Measurements from ENCODE around the gene PKHD1.

Gene PKHD1

DNA sequence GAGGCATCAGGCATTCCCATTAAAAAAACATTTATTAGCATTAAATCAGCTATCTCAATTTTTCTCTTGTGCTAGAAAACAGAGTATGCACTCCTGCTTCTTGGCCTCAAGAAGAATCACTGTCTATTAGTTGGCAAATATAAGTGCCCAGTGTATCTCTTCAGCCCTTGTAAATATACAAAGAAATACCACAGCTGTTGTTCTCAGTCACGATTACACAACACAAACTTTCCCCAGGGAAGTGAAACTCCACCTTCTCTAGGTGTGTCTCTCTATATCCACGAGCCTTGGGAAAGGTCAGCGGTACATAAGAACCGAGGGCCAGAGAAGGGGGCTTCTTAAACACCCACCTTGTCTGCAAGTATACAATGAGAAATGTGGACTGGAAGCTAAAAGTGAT is 194.7 kb downstream of the PKHD1 start:
- Histone ChIP-seq H3K9me3 (ENCODE audit: control insufficient read depth, insufficient read depth, low read length) (no peaks in the 10 kb centered on the region), H3K4me1 (ENCODE audit: control insufficient read depth, insufficient read depth, low read length) (no peaks in the 10 kb centered on the region), H3K9ac (ENCODE audit: low read depth, low read length) (no peak overlapping the region), H3K4me3 (ENCODE audit: low read depth, low read length) (no peak overlapping the region), H3K27ac (ENCODE audit: low read depth, low read length) (no peak overlapping the region), H3K27me3 (ENCODE audit: control insufficient read depth, insufficient read depth, low read length) (no peaks in the 10 kb centered on the region), H3K36me3 (ENCODE audit: control insufficient read depth, insufficient read depth, low read length) (no peaks in the 10 kb centered on the region)

DNA sequence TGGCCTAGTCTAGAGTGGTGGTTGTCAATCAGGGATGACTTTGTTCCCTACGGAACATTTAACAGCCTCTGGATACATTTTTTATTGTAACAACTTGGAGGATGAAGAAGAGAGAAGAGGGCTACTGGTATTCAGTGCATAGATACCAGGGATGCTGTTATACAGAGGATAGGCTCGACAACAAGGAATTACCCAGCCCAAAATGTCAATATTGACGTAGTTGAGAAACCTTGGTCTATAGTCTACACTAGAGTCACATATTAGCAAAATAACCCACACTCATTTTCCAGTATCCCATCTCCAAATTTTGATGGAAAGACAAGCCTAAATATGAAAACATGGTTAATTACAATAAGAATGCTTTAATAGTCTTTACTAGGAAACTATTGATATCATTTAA is 195.1 kb downstream of the PKHD1 start:
- no peak overlapping the region for H3K4me3 ChIP-seq (ENCODE audit: low read depth, low read length)
- H3K27me3 ChIP-seq (ENCODE audit: control insufficient read depth, insufficient read depth, low read length) = no peaks in the 10 kb centered on the region
- H3K4me1 ChIP-seq (ENCODE audit: control insufficient read depth, insufficient read depth, low read length) = no peaks in the 10 kb centered on the region
- H3K9ac ChIP-seq (ENCODE audit: low read depth, low read length) = no peak overlapping the region
- H3K27ac ChIP-seq (ENCODE audit: low read depth, low read length) = no peak overlapping the region
- H3K36me3 ChIP-seq (ENCODE audit: control insufficient read depth, insufficient read depth, low read length) = no peaks in the 10 kb centered on the region
- no peaks in the 10 kb centered on the region for H3K9me3 ChIP-seq (ENCODE audit: control insufficient read depth, insufficient read depth, low read length)

DNA sequence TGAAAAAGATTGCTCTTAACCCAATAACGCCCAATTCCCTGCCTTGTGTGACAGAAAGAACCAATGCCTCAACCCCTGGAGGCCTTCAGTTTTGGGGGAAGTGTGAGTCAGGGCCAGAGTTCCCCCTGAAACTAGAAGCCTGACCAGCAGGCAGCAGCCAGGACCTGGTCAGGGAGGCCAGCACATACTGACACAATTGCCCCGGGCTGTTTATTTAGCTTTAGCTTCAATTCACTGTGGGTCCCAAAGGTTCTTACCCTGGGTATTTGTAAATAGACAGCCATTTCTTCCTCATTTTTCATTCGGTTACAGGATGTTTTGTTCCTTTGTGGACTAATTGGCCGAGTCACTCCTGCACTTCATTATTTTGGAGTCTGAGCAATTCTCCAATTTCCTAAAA is 195.6 kb downstream of the PKHD1 start:
- no peak overlapping the region for H3K4me3 ChIP-seq (ENCODE audit: low read depth, low read length)
- H3K9me3 ChIP-seq (ENCODE audit: control insufficient read depth, insufficient read depth, low read length) = no peaks in the 10 kb centered on the region
- H3K9ac ChIP-seq (ENCODE audit: low read depth, low read length) = no peak overlapping the region
- no peak overlapping the region for H3K27ac ChIP-seq (ENCODE audit: low read depth, low read length)
- H3K4me1 ChIP-seq (ENCODE audit: control insufficient read depth, insufficient read depth, low read length) = no peaks in the 10 kb centered on the region
- H3K36me3 ChIP-seq (ENCODE audit: control insufficient read depth, insufficient read depth, low read length) = no peaks in the 10 kb centered on the region
- H3K27me3 ChIP-seq (ENCODE audit: control insufficient read depth, insufficient read depth, low read length) = no peaks in the 10 kb centered on the region

DNA sequence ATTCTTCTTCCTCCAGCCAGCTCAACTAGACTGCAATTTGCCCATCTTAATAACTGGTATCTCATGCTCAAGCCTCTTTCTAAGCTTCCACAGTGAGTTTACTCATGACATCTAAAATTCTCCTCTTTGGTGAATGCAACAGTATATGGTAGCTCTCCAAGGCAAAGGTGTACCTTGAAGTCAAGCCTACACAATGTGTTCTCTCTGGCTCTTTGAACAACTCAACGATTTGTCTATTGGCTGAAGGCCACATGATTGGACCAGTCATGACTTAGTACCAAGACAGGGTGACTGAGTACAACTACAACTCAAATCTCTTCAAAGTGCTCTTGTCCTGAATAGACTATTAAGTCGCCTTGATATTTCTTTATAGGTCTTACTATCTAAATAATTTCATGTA is 199.6 kb downstream of the PKHD1 start:
- Histone ChIP-seq H3K27ac (ENCODE audit: low read depth, low read length) (no peak overlapping the region), H3K36me3 (ENCODE audit: control insufficient read depth, insufficient read depth, low read length) (no peaks in the 10 kb centered on the region), H3K9me3 (ENCODE audit: control insufficient read depth, insufficient read depth, low read length) (no peaks in the 10 kb centered on the region), H3K4me1 (ENCODE audit: control insufficient read depth, insufficient read depth, low read length) (peaks cover 12% of the 10 kb centered on the region), H3K9ac (ENCODE audit: low read depth, low read length) (no peak overlapping the region), H3K27me3 (ENCODE audit: control insufficient read depth, insufficient read depth, low read length) (no peaks in the 10 kb centered on the region), H3K4me3 (ENCODE audit: low read depth, low read length) (no peak overlapping the region)

DNA sequence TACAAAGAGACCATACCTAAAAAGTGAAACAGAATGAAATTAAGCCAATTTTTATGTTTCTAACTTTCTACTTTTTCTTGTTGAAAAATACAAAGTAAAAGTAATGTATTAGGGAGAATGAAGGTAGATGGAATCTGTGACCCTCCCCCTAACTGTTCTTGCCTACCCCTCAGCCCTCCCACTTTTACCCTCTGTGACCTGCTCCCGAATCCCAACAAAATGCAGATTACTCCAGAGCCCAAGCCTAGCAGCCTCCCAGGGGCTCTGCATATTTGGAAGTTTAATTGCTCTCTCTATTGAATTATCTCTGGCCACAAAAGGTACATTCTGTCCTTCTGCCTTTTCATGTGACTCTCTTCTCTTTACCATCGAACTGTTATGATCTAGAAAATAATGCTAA is 201.5 kb downstream of the PKHD1 start:
- H3K27ac ChIP-seq (ENCODE audit: low read depth, low read length) = no peak overlapping the region
- H3K27me3 ChIP-seq (ENCODE audit: control insufficient read depth, insufficient read depth, low read length) = no peaks in the 10 kb centered on the region
- no peaks in the 10 kb centered on the region for H3K36me3 ChIP-seq (ENCODE audit: control insufficient read depth, insufficient read depth, low read length)
- peaks cover 12% of the 10 kb centered on the region for H3K4me1 ChIP-seq (ENCODE audit: control insufficient read depth, insufficient read depth, low read length)
- H3K9me3 ChIP-seq (ENCODE audit: control insufficient read depth, insufficient read depth, low read length) = no peaks in the 10 kb centered on the region
- H3K9ac ChIP-seq (ENCODE audit: low read depth, low read length) = no peak overlapping the region
- no peak overlapping the region for H3K4me3 ChIP-seq (ENCODE audit: low read depth, low read length)

DNA sequence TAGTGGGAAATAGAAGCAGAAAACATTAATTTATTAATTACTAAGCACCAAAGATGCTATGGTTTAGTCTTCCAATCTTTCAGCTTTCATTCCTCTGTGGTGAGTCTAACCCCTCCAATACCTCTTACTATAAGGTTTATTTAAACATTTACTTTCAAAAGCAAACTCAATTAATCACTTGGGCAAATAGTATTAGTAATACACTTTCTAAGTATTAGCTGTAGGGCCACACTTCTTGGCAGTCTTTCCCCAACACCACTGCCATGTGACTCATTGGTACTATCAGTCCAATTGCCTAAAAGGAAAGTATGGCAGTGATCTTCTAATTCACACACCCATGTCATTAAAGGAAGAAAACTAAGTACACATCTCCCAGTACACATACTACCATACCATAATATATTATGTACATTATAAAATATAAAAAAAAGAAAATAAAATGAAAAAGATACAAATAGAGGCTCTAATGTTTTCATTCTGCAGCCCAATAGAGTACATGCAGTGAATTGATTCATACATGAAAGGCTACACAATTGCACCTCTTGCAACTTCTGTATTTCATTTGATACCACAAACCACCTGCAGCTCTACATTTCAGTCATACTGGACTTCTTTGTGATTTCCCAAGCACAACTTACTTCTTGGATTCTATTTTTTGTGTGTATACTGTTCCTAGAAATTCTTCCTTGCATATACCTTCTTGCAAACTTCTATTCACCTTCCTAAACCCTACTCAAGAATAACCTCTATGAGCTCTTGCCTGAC is 218.6 kb downstream of the PKHD1 start:
- H3K4me1 ChIP-seq (ENCODE audit: control insufficient read depth, insufficient read depth, low read length) = peaks cover 12% of the 10 kb centered on the region
- no peak overlapping the region for H3K27ac ChIP-seq (ENCODE audit: low read depth, low read length)
- H3K27me3 ChIP-seq (ENCODE audit: control insufficient read depth, insufficient read depth, low read length) = no peaks in the 10 kb centered on the region
- H3K4me3 ChIP-seq (ENCODE audit: low read depth, low read length) = no peak overlapping the region
- H3K9ac ChIP-seq (ENCODE audit: low read depth, low read length) = no peak overlapping the region
- H3K9me3 ChIP-seq (ENCODE audit: control insufficient read depth, insufficient read depth, low read length) = no peaks in the 10 kb centered on the region
- H3K36me3 ChIP-seq (ENCODE audit: control insufficient read depth, insufficient read depth, low read length) = no peaks in the 10 kb centered on the region

DNA sequence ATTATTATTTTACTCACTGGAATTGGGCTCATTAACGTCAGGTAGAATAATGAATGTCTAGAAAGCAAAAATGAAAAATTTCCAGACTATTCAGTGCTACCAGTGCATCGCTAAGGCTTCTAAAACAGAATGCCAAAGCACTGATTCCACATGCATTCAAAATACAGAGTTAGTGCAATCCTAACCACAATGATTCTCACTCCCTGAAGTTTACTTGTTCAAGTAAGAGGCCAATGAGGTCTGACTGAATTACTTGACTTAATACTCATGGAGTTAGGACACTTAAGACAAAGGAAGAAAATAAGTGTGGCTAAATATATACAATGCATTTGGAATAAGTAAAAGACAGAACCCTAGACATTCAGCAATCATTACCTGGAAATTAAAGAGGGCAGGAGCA is 220.5 kb downstream of the PKHD1 start:
- Histone ChIP-seq H3K27ac (ENCODE audit: low read depth, low read length) (no peak overlapping the region), H3K4me1 (ENCODE audit: control insufficient read depth, insufficient read depth, low read length) (peaks cover 12% of the 10 kb centered on the region), H3K27me3 (ENCODE audit: control insufficient read depth, insufficient read depth, low read length) (no peaks in the 10 kb centered on the region), H3K36me3 (ENCODE audit: control insufficient read depth, insufficient read depth, low read length) (no peaks in the 10 kb centered on the region), H3K9ac (ENCODE audit: low read depth, low read length) (no peak overlapping the region), H3K4me3 (ENCODE audit: low read depth, low read length) (no peak overlapping the region), H3K9me3 (ENCODE audit: control insufficient read depth, insufficient read depth, low read length) (no peaks in the 10 kb centered on the region)

DNA sequence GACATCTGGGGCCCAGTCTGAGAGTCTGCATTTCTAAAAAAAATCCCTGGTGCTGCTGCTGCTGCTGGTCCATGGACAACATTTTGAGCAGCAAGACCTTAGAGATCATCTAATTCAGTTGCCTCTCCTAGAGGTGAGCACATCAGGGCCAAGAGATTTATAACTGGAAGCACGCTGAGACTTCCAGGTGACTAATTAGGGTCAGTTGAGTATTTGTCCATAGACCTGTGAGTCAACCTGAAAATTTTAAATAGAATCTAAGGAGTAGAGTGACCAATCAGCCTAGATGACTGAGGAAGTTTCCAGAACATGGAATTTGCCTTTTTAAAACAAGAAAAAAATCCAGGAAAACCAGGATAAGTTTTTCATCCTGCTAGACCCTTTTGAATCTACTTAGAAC is 221.4 kb downstream of the PKHD1 start:
- H3K9ac ChIP-seq (ENCODE audit: low read depth, low read length) = no peak overlapping the region
- no peak overlapping the region for H3K27ac ChIP-seq (ENCODE audit: low read depth, low read length)
- H3K4me1 ChIP-seq (ENCODE audit: control insufficient read depth, insufficient read depth, low read length) = peaks cover 12% of the 10 kb centered on the region
- no peaks in the 10 kb centered on the region for H3K9me3 ChIP-seq (ENCODE audit: control insufficient read depth, insufficient read depth, low read length)
- no peaks in the 10 kb centered on the region for H3K27me3 ChIP-seq (ENCODE audit: control insufficient read depth, insufficient read depth, low read length)
- no peak overlapping the region for H3K4me3 ChIP-seq (ENCODE audit: low read depth, low read length)
- no peaks in the 10 kb centered on the region for H3K36me3 ChIP-seq (ENCODE audit: control insufficient read depth, insufficient read depth, low read length)

DNA sequence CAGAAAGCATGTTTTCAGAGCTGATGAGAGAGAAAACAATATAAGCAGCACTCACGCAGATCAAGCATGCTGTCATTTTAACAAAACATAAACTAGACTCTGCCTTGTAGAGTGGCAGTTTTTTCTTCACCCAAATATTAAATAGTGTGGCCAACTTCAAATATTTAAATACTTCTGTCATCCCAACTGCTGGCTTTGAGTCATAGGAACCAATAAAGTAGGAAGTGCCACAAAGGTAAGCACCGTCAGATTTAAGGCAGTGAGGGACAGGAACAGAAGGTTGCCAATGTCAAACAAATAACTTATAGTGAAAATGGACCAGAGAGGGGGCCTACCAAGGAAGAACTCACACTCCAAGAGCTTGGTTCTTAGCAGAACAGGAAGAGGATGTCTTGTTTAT is 222.2 kb downstream of the PKHD1 start:
- Histone ChIP-seq H3K27ac (ENCODE audit: low read depth, low read length) (no peak overlapping the region), H3K9me3 (ENCODE audit: control insufficient read depth, insufficient read depth, low read length) (no peaks in the 10 kb centered on the region), H3K4me3 (ENCODE audit: low read depth, low read length) (no peak overlapping the region), H3K36me3 (ENCODE audit: control insufficient read depth, insufficient read depth, low read length) (no peaks in the 10 kb centered on the region), H3K9ac (ENCODE audit: low read depth, low read length) (no peak overlapping the region), H3K27me3 (ENCODE audit: control insufficient read depth, insufficient read depth, low read length) (no peaks in the 10 kb centered on the region), H3K4me1 (ENCODE audit: control insufficient read depth, insufficient read depth, low read length) (peaks cover 12% of the 10 kb centered on the region)

DNA sequence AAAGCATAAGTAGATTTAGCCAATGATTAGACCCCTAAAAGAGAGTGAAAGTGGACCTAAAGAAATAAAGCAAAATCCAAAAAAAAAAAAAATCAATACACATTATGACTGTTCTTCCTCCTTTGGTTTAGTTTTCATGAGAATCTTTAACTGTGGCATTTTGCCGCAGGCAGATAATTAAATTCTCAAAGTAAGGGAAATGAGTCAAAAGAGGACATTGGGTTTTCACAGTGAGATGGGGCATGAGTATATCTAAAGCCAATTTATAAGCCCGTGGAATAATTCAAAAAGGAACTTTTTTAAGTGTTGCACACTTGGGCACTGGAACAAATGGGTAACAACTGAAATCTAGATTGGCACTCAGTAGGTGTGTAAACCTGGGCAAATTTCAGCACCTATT is 230.3 kb downstream of the PKHD1 start:
- H3K4me1 ChIP-seq (ENCODE audit: control insufficient read depth, insufficient read depth, low read length) = peaks cover 11% of the 10 kb centered on the region
- H3K9me3 ChIP-seq (ENCODE audit: control insufficient read depth, insufficient read depth, low read length) = no peaks in the 10 kb centered on the region
- no peaks in the 10 kb centered on the region for H3K27me3 ChIP-seq (ENCODE audit: control insufficient read depth, insufficient read depth, low read length)
- H3K27ac ChIP-seq (ENCODE audit: low read depth, low read length) = no peak overlapping the region
- no peak overlapping the region for H3K9ac ChIP-seq (ENCODE audit: low read depth, low read length)
- no peaks in the 10 kb centered on the region for H3K36me3 ChIP-seq (ENCODE audit: control insufficient read depth, insufficient read depth, low read length)
- no peak overlapping the region for H3K4me3 ChIP-seq (ENCODE audit: low read depth, low read length)

DNA sequence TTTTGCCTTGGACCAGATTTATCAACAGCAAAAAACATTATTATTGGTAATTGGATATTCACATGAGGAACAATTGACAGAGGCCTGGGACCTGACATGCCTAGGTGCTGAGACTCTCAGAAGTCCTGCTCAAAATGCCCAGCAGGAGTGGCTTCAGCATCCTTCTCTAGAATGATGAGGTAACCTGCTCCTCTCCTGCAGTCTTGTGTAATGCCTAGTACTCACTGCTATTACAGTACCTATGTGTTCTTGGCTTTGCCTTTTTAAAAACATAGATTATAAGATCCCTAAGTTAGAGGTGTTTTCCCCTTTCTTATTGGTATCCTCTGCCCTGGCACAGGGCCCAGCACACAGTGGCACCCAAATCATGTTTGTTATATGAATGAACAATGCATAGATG is 230.9 kb downstream of the PKHD1 start:
- H3K27me3 ChIP-seq (ENCODE audit: control insufficient read depth, insufficient read depth, low read length) = no peaks in the 10 kb centered on the region

More for the DNA sequence above, 230.9 kb downstream of the PKHD1 start:
- Histone ChIP-seq H3K27ac (ENCODE audit: low read depth, low read length) (no peak overlapping the region), H3K9ac (ENCODE audit: low read depth, low read length) (no peak overlapping the region), H3K4me3 (ENCODE audit: low read depth, low read length) (no peak overlapping the region), H3K4me1 (ENCODE audit: control insufficient read depth, insufficient read depth, low read length) (peaks cover 11% of the 10 kb centered on the region), H3K9me3 (ENCODE audit: control insufficient read depth, insufficient read depth, low read length) (no peaks in the 10 kb centered on the region), H3K36me3 (ENCODE audit: control insufficient read depth, insufficient read depth, low read length) (no peaks in the 10 kb centered on the region)

Measured in HUES48 (cell line).